HG02610 (cell line): Measurements from ENCODE around the gene ZFR.
"Not testable (repeated sequence)": the region's sequence is repeated elsewhere in the genome, so short reads cannot be mapped to it uniquely, and the experiment has no call there.

Experiments used
- ATAC-seq: cut with Tn5 transposase; IDR thresholded peaks from one replicate; pipeline ENCODE4 v1.9.1; 2021; ENCODE audit warnings: mild to moderate bottlenecking, moderate library complexity; ENCODE audit not compliant: unreplicated experiment

The ZFR gene

GRCh38 chr5:32452316-32452715 lies 7.8 kb upstream of the ZFR start:
- not testable (repeated sequence) for ATAC-seq

DNA sequence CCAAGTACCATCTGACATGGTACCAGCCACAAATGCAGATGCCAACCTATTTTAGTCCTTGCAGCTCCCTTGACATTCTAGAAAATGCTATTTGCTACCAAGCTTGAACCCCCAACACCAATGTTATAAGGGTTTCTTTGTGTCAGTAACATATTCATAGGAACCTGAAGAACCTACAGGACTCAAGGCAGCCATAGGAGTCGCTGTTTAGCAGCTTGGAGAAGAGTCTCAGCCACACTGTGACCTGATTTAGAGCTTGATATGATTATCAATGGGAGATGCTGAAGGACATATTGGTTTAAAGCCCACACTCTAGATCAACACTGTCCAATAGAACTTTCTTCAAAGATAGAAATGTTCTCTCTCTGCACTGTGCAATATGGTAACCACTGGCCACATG lies 6.4 kb upstream of the ZFR start:
- no peak for ATAC-seq

- no peak for ATAC-seq
Observed at GRCh38 chr5:32449262-32449661, 4.7 kb upstream of the ZFR start.

GRCh38 chr5:32446630-32447029 lies 2.1 kb upstream of the ZFR start:
- ATAC-seq: no peak

GRCh38 chr5:32445831-32446614 lies 1.5 kb upstream of the ZFR start:
- ATAC-seq: no peak

GRCh38 chr5:32445287-32445758 lies 783 bp upstream of the ZFR start:
- no peak for ATAC-seq

GRCh38 chr5:32443541-32444430 lies 754 bp downstream of the ZFR start:
- peak; percentile 32 for ATAC-seq

GRCh38 chr5:32443145-32443540 lies 1.4 kb downstream of the ZFR start:
- peak; percentile 50 for ATAC-seq

DNA sequence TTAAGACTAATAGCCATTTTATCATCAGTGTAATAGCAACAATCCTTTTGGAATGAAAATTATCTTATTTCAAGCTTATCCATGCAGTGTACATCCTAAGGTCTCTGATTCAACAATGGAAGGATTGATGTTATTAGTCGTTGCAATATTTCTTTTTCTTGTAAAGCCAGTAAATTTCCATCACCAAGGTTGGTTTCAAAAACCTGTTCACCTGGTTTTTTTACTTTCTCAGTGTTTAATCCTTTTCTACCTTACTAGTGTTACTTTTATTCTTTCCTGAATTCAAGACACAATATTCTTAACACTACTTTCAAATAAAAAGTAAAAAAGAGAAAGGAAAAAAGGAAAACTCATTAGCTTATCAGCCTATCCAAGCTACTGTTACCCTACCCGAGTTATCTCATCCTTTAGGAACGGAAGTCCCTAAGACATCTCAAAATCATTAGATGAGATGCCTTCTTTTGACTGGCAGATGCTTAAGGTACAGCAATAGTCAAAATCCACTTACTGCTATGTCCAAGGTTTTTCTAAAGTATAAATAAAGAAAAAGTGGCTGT lies 5.4 kb downstream of the ZFR start:
- no peak for ATAC-seq

DNA sequence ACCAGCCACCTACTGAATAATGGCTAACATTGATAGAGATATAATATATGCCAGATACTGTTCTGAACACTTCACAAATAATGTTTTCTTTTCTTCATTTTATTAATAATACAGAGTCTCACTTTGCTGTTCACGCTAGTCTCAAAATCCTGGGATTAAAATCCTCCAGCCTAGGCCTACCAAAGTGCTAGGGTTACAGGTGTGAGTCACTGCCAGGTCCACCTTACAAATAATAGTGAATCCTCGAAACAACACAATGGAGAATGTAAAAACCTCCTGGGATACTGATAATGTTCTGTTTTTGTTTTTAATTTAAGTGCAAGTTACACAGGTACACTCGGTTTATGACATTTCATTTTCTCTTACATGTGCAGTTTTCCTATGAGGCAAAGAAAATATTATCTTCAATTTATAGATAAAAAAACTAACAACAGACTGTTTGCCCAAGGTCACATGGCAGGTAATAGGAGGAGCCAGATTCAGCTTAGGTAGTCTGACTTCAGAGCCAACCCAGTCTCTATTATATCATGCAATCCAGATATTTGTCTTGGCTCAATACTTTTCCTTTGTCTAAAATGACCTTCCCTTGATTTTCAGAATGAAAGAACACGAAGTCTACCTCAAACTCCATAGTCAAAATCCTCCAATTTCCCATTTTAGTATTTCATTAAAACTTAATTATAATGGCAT lies 7.8 kb downstream of the ZFR start:
- ATAC-seq: no peak

DNA sequence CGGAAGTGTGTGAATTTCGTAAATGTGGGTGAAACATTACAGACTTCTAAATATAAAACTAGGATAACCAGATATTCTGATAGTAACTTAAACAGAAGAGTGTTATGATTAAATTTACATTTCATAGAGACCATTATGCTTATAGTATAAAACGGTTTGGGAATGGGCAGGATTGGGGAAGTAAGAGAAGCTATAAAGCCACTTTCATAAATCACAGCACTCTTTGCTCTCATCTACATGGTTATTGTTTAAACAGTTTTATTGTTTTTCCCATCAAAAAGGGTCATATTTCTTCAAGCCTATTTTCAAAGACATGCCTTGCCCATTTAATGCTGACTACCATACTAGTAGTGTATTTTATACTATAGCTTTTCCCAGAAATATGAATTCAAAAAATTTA lies 9.2 kb downstream of the ZFR start:
- ATAC-seq: no peak

- ATAC-seq: no peak
Observed at GRCh38 chr5:32434221-32434620, 10.3 kb downstream of the ZFR start.

DNA sequence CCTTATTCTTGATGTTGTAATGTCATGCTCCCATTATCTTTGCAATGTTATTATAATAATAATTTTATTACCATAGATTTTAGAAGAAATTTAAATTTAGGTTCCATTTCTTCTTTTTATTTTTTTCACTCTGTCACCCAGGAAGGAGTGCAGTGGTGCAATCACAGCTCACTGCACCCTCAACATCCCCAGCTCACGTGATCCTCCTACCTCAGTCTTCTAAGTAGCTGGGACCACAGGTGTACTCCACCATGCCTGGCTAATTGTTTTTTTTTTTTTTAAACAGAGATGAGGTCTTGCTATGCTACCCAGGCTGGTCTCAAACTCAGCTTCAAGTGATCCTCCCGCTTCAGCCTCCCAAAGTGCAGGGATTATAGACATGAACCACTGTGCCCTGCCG lies 11.9 kb downstream of the ZFR start:
- ATAC-seq: no peak

GRCh38 chr5:32430825-32431224 lies 13.7 kb downstream of the ZFR start:
- ATAC-seq: not testable (repeated sequence)

- ATAC-seq: no peak
Observed at GRCh38 chr5:32428426-32428825, 16.1 kb downstream of the ZFR start.

DNA sequence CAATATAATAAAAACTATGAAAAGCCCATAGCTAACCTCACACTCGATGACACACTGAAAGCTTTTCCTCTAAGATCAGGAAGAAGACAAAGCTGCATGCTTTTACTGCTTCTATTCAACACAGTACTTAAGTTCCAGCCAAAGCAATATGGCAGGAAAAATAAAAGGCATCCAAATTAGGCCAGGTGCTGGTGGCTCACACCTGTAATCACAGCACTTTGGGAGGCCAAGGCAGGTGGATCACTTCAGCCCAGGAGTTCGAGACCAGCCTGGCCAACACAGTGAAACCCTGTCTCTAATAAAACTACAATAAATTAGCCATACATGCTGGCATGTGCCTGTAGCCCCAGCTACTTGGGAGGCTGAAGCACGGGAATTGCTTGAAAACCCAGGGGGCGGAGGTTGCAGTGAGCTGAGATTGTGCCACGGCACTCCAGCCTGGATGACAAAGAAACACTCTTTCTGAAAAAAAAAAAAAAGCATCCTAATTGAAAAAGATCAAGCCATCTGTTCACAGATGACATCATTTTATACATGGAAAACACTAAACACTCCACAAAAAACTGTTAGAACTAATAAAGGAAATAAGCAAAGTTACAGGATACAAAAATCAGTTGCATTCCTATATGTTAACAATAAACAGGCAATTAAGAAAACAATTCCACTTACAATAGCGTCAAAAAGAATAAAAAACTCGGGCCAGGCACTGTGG lies 17.9 kb downstream of the ZFR start:
- no peak for ATAC-seq

- no peak for ATAC-seq
Observed at GRCh38 chr5:32422697-32423096, 21.8 kb downstream of the ZFR start.

GRCh38 chr5:32421075-32421474 lies 23.5 kb downstream of the ZFR start:
- ATAC-seq: no peak

GRCh38 chr5:32420506-32420905 lies 24.0 kb downstream of the ZFR start:
- no peak for ATAC-seq

- ATAC-seq: no peak
Observed at GRCh38 chr5:32419791-32420190, 24.7 kb downstream of the ZFR start.
